ENCODE data around the gene RBMS3.

- no peak for TF ChIP-seq CTCF (IDR thresholded peaks at IDR 0.05)
- TF ChIP-seq POLR2A (IDR thresholded peaks at IDR 0.05): no peak
- TF ChIP-seq EP300 (IDR thresholded peaks at IDR 0.05): no peak
These were observed 541.2 kb downstream of the RBMS3 start for GRCh38 chr3:29822071-29822470.
